Karpas-422 (cell line): ENCODE data around the gene NLGN1. TPM values are rescaled to one million over a fixed set of nuclear protein-coding genes. Genes with fewer than 3 reads are reported as not detected.

ENCODE experiments used
- DNase-seq: peaks from one replicate; pipeline ENCODE4 v3.0.0-alpha.2; 2015
- H2AFZ ChIP-seq: fragments of 200-600 bp; sonication (generic); 2 replicates; pipeline ENCODE4 v1.6.1; 2014; ENCODE audit warnings: antibody characterized with exemption, low read length, mixed read lengths
- H3K27ac ChIP-seq: fragments of 200-600 bp; sonication (generic); 2 replicates; pipeline ENCODE4 v1.5.1; 2014; ENCODE audit warnings: mild to moderate bottlenecking, low read length, moderate library complexity
- H3K27me3 ChIP-seq: fragments of 200-600 bp; sonication (generic); 2 replicates; pipeline ENCODE4 v1.6.1; 2014; ENCODE audit warnings: low read length, mixed read lengths
- H3K36me3 ChIP-seq: fragments of 200-600 bp; sonication (generic); 2 replicates; pipeline ENCODE4 v1.6.1; 2014; ENCODE audit warnings: low read length, mixed read lengths; ENCODE audit not compliant: insufficient read depth
- H3K4me1 ChIP-seq: fragments of 200-600 bp; sonication (generic); 2 replicates; pipeline ENCODE4 v1.6.1; 2014; ENCODE audit warnings: mild to moderate bottlenecking, low read length, mixed read lengths
- H3K4me2 ChIP-seq: fragments of 200-600 bp; sonication (generic); 2 replicates; pipeline ENCODE4 v1.6.1; 2014; ENCODE audit warnings: low read length, low read depth, mild to moderate bottlenecking; ENCODE audit not compliant: poor library complexity, severe bottlenecking
- H3K4me3 ChIP-seq: fragments of 200-600 bp; sonication (generic); 2 replicates; pipeline ENCODE4 v1.5.1; 2014; ENCODE audit warnings: mild to moderate bottlenecking, antibody characterized with exemption, low read length, mixed read lengths
- H3K79me2 ChIP-seq: fragments of 200-600 bp; sonication (generic); 2 replicates; pipeline ENCODE4 v1.6.1; 2014; ENCODE audit warnings: mild to moderate bottlenecking, low read length, mixed read lengths
- H3K9ac ChIP-seq: fragments of 200-600 bp; sonication (generic); 2 replicates; pipeline ENCODE4 v1.6.0; 2014; ENCODE audit warnings: low read length
- H3K9me2 ChIP-seq: fragments of 200-600 bp; sonication (generic), shearing (Covaris generic); replicated peaks from 2 replicates; pipeline ENCODE4 v1.6.0; 2014; ENCODE audit warnings: mild to moderate bottlenecking, low read length, moderate library complexity; ENCODE audit not compliant: insufficient read depth
- H3K9me3 ChIP-seq: fragments of 300-700, 200-600 bp; sonication (generic); 2 replicates; pipeline ENCODE4 v1.6.1; 2014; ENCODE audit warnings: low read length, mixed read lengths
- H4K20me1 ChIP-seq: fragments of 200-600 bp; sonication (generic); 2 replicates; pipeline ENCODE4 v1.6.1; 2014; ENCODE audit warnings: mild to moderate bottlenecking, antibody characterized with exemption, low read length, low read depth; ENCODE audit not compliant: insufficient read depth
- total RNA-seq: library from RNA; depleted of rRNA; stranded (reverse); fragments of >200 nt; shearing (Covaris generic); gene quantifications from 2 replicates; pipeline ENCODE4 v1.2.3, GENCODE V29; 2014; ENCODE audit warnings: low replicate concordance

NLGN1 gene
- total RNA-seq, 1 experiment from 2014 or later = not detected

GRCh38 chr3:173632945-173633344, 235.4 kb downstream of the NLGN1 start:
- Histone ChIP-seq H3K79me2 (no peaks in the 10 kb centered on the region), H3K9me3 (peaks cover 7% of the 10 kb centered on the region), H3K4me2 (no peak overlapping the region), H3K4me1 (no peaks in the 10 kb centered on the region), H3K27ac (no peak overlapping the region), H3K27me3 (no peaks in the 10 kb centered on the region), H3K36me3 (no peaks in the 10 kb centered on the region), H2AFZ (no peak overlapping the region), H3K9ac (no peak overlapping the region), H4K20me1 (no peaks in the 10 kb centered on the region), H3K4me3 (no peak overlapping the region), H3K9me2 (no peaks in the 10 kb centered on the region)
- DNase-seq = no peak

- no peak overlapping the region for H3K4me2 ChIP-seq
- peaks cover 10% of the 10 kb centered on the region for H3K9me3 ChIP-seq
- H3K36me3 ChIP-seq = no peaks in the 10 kb centered on the region
- H3K9me2 ChIP-seq = no peaks in the 10 kb centered on the region; the same call in 1 of the 2 replicates
- H2AFZ ChIP-seq = no peak overlapping the region
- no peaks in the 10 kb centered on the region for H3K4me1 ChIP-seq
- no peak overlapping the region for H3K9ac ChIP-seq
- no peak for DNase-seq
- no peak overlapping the region for H3K4me3 ChIP-seq
- H3K27me3 ChIP-seq = no peaks in the 10 kb centered on the region
- no peaks in the 10 kb centered on the region for H3K79me2 ChIP-seq
- H4K20me1 ChIP-seq = no peaks in the 10 kb centered on the region
- H3K27ac ChIP-seq = no peak overlapping the region
Measured at GRCh38 chr3:173635826-173636225, 238.3 kb downstream of the NLGN1 start.

DNA sequence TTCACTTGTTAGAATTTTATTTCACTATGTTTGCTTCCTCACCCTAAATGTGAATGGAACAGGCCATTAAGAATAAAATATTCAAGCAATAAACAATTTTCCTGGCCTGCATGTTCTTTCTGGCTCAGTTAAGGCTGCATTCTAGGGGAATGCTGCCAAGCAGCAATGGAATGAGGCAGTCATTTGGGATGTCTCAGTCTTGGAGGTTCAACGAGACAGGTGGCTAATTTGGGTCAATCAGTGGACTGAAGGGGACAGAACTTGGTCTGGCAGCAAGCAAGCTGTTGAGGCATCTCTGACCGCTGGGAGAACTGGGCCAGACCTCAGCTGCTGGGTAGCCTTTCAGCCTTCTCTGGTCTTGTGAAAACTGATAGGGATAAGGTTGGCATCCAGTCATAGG, 241.6 kb downstream of the NLGN1 start:
- Histone ChIP-seq H3K9me3 (peaks cover 19% of the 10 kb centered on the region), H3K27ac (no peak overlapping the region), H3K27me3 (no peaks in the 10 kb centered on the region), H4K20me1 (no peaks in the 10 kb centered on the region), H2AFZ (no peak overlapping the region), H3K9ac (no peak overlapping the region), H3K79me2 (no peaks in the 10 kb centered on the region), H3K9me2 (no peaks in the 10 kb centered on the region; the same call in 1 of the 2 replicates), H3K4me1 (no peaks in the 10 kb centered on the region), H3K4me3 (no peak overlapping the region), H3K36me3 (no peaks in the 10 kb centered on the region), H3K4me2 (no peak overlapping the region)
- DNase-seq = no peak

- Histone ChIP-seq H3K36me3 (no peaks in the 10 kb centered on the region), H2AFZ (no peak overlapping the region), H3K9ac (no peak overlapping the region), H3K27ac (no peak overlapping the region), H3K4me3 (no peak overlapping the region), H3K9me2 (no peaks in the 10 kb centered on the region; the same call in 1 of the 2 replicates), H3K4me1 (no peaks in the 10 kb centered on the region), H3K79me2 (no peaks in the 10 kb centered on the region), H4K20me1 (no peaks in the 10 kb centered on the region), H3K27me3 (no peaks in the 10 kb centered on the region), H3K4me2 (no peak overlapping the region), H3K9me3 (peaks cover 38% of the 10 kb centered on the region)
- DNase-seq = no peak
Measured at GRCh38 chr3:173641696-173642095, 244.2 kb downstream of the NLGN1 start.

- Histone ChIP-seq H3K4me2 (no peak overlapping the region), H3K79me2 (no peaks in the 10 kb centered on the region), H3K9ac (no peak overlapping the region), H3K9me2 (no peaks in the 10 kb centered on the region; the same call in 1 of the 2 replicates), H3K27ac (no peak overlapping the region), H4K20me1 (no peaks in the 10 kb centered on the region), H3K27me3 (no peaks in the 10 kb centered on the region), H2AFZ (no peak overlapping the region), H3K9me3 (peaks cover 37% of the 10 kb centered on the region), H3K4me1 (no peaks in the 10 kb centered on the region), H3K4me3 (no peak overlapping the region), H3K36me3 (no peaks in the 10 kb centered on the region)
- DNase-seq = no peak
Measured at GRCh38 chr3:173644086-173645082, 246.8 kb downstream of the NLGN1 start.

DNA sequence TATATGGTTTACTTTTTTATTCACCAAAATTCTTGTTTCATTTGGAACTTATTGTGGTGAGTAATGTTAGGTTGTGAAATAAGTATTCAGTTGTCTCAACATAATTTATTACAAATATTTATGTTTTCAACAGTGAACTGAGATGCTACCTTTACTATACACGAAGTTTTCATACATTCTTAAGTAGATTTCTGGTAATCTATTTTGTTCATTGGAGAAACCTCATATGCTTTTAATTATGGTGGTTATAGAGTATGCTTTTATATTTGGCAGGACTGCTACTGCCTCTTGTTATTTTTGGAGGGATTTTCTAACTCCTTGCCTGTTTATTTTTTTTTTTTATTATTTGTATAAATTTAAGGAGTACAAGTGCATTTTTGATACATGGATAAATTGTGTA, 253.1 kb downstream of the NLGN1 start:
- no peak overlapping the region for H3K4me3 ChIP-seq
- no peaks in the 10 kb centered on the region for H3K4me1 ChIP-seq
- DNase-seq = no peak
- peaks cover 35% of the 10 kb centered on the region for H3K9me3 ChIP-seq
- no peak overlapping the region for H3K9ac ChIP-seq
- H2AFZ ChIP-seq = no peak overlapping the region
- H3K9me2 ChIP-seq = no peaks in the 10 kb centered on the region
- no peak overlapping the region for H3K4me2 ChIP-seq
- no peaks in the 10 kb centered on the region for H3K36me3 ChIP-seq
- no peak overlapping the region for H3K27ac ChIP-seq
- H3K79me2 ChIP-seq = no peaks in the 10 kb centered on the region
- H4K20me1 ChIP-seq = no peaks in the 10 kb centered on the region
- H3K27me3 ChIP-seq = no peaks in the 10 kb centered on the region

- H4K20me1 ChIP-seq = no peaks in the 10 kb centered on the region
- no peaks in the 10 kb centered on the region for H3K9me2 ChIP-seq
- no peak overlapping the region for H3K4me3 ChIP-seq
- peaks cover 24% of the 10 kb centered on the region for H3K9me3 ChIP-seq
- H3K4me2 ChIP-seq = no peak overlapping the region
- H3K79me2 ChIP-seq = no peaks in the 10 kb centered on the region
- no peak overlapping the region for H3K9ac ChIP-seq
- H3K27ac ChIP-seq = no peak overlapping the region
- no peaks in the 10 kb centered on the region for H3K4me1 ChIP-seq
- H3K27me3 ChIP-seq = no peaks in the 10 kb centered on the region
- H2AFZ ChIP-seq = no peak overlapping the region
- H3K36me3 ChIP-seq = no peaks in the 10 kb centered on the region
- no peak for DNase-seq
Measured at GRCh38 chr3:173652093-173652492, 254.5 kb downstream of the NLGN1 start.

DNA sequence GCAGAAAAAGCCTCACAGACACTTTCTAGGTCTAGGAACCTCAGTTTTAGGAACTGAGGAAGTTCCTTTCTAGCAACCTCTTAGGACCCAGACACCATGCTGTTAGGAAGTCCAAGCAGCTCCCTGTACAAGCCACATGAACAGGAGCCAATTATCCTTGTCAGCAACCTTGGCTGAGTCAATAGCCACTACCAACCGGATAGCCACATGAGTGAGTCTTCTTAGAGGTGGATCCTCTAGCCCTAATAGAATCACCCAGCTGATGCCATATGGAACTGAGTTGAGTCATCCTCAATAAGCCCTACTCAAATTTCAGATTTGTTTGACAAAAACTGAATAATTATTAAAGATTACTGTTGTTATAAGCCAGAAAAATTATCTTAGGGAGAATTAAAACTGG, 256.2 kb downstream of the NLGN1 start:
- H3K9me3 ChIP-seq = peaks cover 27% of the 10 kb centered on the region
- H3K4me3 ChIP-seq = no peak overlapping the region
- no peak overlapping the region for H2AFZ ChIP-seq
- H3K79me2 ChIP-seq = no peaks in the 10 kb centered on the region
- no peaks in the 10 kb centered on the region for H3K36me3 ChIP-seq
- H3K27me3 ChIP-seq = no peaks in the 10 kb centered on the region
- no peaks in the 10 kb centered on the region for H3K4me1 ChIP-seq
- no peaks in the 10 kb centered on the region for H3K9me2 ChIP-seq
- H4K20me1 ChIP-seq = no peaks in the 10 kb centered on the region
- H3K27ac ChIP-seq = no peak overlapping the region
- H3K9ac ChIP-seq = no peak overlapping the region
- no peak overlapping the region for H3K4me2 ChIP-seq
- DNase-seq = no peak
